ENCODE data around the gene F3. TPM values are rescaled to one million over a fixed set of nuclear protein-coding genes. Genes with fewer than 3 reads are reported as not detected.

F3 gene
- total RNA-seq, 1 donor from 2014 or later, result 50.2 TPM

- intact Hi-C loops (cut with micrococcal nuclease), result no loop called here
- ATAC-seq (no peak), DNase-seq (no peak)
Measured at GRCh38 chr1:94496076-94496755, 45.3 kb downstream of the F3 start.

GRCh38 chr1:94490556-94490955, 51.0 kb downstream of the F3 start:
- DNase-seq, result no peak
- intact Hi-C loops (cut with micrococcal nuclease), result no loop called here
- no peak for ATAC-seq

GRCh38 chr1:94486990-94487389, 54.6 kb downstream of the F3 start:
- ATAC-seq (peak; percentile 29), DNase-seq (no peak)
- intact Hi-C loops (cut with micrococcal nuclease), result no loop called here

- peak; percentile 94 for ATAC-seq
- intact Hi-C loops (cut with micrococcal nuclease), result loop anchor here (5.0 kb wide), 1 partner anchor 326 kb away; no protein-coding TSS in a partner anchor
- DNase-seq, result no peak
Measured at GRCh38 chr1:94481473-94481933, 60.1 kb downstream of the F3 start.

- ATAC-seq, result no peak
- no peak for DNase-seq
- intact Hi-C loops (cut with micrococcal nuclease), result loop anchor here (5.0 kb wide), 1 partner anchor 328 kb away; no protein-coding TSS in a partner anchor
Measured at GRCh38 chr1:94479682-94480081, 61.9 kb downstream of the F3 start.

Other genes with a start within 250 kb of the F3 start
- gene ABCD3, start 123.4 kb downstream of the F3 start, total RNA-seq, result 66.2 TPM

All from left ventricle myocardium superior (tissue), 1 donor.